ENCODE measurements around the gene CCNY.
"Not testable (repeated sequence)": the region's sequence is repeated elsewhere in the genome, so short reads cannot be mapped to it uniquely, and the experiment has no call there.

CCNY gene

DNA sequence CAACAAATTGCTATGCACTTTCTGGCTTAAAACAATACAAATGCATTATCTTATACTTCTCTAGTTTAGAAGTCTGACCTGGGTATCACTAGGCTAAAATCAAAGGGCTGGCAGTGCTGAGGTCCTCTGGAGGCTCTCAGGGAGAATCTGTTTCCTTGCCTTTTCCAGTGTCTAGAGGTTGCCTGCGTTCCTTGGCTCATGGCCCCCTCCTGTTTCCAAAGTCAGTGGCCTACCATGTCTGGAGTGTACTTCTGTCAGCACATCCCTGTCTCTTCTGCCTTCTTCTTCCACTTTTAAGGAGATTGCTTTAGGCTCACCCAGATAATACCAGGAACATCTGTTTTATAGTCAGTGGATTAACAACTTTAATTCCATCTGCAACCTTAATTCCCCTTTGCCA, 52.4 kb downstream of the CCNY start:
- no peak for DNase-seq

DNA sequence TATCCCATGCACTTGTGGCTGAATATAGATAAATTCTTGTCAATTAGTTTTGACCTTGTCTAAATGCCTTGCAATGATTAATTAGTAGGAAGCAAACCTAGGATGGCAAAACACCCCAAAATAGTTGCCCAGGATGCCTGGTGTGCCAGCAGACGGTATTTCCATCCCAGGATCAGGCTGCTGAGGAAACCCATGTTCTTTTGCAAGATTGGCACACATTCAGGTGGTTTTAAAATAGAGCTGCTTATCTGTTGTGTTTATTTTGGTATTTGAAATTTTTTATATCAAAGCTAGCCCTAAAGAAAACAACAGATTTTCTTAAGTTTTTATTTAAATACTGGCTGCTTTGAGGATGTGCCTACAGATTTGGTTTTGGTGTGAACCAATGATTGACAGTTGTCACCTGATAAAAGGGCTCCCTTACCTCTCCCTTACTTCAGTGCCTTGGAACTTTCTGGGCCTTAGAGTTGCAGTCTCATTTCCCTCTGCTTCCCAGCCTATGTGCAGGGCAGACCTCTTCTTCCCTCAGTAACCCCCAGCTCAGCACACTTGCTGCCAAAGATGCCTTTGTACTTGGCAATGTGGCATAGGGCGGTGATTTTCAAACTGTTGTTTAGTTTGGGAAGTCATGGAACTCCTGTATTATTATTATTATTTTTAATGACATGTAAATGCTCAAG, 54.0 kb downstream of the CCNY start:
- DNase-seq, result no peak

DNA sequence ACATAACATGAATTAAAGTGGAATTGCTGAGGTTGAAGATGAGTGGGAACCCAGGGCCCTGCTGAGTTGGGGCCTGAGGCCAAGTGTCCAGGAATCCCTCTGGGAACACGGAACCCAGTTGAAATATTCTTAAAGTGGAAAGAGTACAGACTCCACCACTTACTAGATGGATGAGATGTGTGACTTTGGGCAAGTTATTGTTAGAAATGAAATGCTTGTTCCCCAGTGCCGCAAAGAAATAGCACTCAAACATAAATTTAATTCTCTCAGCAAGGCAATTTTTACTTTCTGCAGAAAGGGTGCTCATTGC, 54.5 kb downstream of the CCNY start:
- no peak for DNase-seq

GRCh38 chr10:35391153-35391953, 55.0 kb downstream of the CCNY start:
- no peak for DNase-seq

DNA sequence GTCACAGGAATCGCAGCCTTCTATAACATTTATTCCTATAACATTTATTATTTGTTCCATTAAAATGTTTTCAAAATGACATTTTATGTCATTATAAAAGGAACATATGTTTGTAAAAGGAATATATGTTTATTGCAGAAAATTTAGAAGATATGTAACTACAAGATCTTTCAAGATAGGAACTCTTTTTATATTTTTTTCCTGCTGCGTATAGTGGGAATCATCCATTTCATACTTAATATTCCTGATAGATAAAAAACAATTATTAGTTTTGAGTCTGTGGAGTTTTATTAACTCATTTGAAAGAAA, 55.6 kb downstream of the CCNY start:
- no peak for DNase-seq

DNA sequence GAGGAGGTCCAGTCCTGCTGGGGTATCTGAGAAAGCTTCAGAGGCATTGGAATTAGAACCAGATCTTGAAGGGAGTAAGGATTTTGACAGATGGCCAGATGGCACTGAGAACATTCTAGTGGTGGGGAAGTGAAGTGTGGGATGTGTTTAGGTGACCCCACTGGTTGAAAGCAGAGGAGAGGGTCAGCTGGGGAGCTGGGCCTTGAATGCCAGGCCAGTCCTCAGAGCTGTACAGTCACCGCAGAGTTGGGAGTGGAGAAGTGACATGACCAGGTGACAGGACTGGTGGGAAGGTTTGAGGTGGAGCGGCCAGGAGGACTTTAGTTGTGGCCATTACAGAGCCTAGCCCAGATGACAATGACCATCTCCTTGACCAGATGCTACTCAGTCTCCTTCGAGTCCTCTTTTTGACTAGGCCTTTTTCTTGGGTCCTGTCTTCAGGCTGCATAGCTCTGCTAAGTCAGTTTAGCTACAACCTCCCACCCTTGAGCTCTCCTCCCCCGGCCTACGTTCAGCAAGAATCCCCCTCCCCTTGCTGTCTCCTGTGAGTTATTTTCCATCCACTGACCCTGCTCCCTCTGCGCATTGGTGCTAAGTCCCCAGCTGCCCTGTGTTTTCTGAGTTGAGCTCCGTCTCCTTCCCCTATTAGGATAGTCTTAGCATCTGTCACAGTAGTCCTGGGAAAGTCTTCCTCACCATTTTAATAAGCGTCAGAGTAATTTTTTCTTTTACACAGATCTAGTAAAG, 56.3 kb downstream of the CCNY start:
- no peak for DNase-seq

DNA sequence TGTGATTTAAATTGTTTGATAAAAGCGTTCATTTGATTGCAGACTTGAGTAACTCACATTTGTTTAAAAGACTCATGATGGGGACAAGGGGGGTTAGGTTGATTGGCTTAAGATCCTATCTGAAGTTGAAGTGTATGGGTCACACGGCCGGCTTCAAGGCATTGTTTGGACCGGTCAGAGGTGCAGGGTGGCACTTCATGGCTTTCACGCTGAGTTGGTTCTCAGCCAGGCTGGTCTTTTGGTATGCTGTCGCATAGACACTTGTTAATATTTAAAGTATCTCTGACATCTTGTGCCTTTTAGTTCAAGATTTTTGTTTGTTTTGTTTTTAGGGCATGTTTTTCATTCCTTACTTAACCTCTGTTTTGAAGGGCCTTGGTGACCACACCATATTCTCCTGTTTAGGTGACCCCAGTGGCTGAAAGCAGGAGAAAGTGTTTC, 58.1 kb downstream of the CCNY start:
- no peak for DNase-seq

DNA sequence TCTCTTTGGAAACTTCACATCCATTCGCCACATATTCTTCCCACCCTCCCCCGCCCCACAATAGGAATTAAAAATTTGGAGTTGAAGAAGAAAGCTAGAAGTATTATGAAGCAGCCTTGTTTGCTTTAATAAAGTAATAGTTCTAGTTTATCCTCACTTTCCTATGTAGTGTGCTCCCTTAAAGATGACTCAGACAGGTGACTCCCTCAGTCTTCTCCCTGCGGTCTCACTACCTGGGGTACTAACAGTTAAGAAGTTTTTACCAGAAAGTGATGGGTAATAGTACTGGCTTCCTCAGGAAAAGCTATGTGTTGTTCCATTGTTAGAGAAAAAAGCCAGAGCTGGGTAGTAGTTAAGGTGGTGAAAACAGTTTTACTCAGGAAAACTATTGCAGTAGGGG, 58.6 kb downstream of the CCNY start:
- DNase-seq, result no peak

DNA sequence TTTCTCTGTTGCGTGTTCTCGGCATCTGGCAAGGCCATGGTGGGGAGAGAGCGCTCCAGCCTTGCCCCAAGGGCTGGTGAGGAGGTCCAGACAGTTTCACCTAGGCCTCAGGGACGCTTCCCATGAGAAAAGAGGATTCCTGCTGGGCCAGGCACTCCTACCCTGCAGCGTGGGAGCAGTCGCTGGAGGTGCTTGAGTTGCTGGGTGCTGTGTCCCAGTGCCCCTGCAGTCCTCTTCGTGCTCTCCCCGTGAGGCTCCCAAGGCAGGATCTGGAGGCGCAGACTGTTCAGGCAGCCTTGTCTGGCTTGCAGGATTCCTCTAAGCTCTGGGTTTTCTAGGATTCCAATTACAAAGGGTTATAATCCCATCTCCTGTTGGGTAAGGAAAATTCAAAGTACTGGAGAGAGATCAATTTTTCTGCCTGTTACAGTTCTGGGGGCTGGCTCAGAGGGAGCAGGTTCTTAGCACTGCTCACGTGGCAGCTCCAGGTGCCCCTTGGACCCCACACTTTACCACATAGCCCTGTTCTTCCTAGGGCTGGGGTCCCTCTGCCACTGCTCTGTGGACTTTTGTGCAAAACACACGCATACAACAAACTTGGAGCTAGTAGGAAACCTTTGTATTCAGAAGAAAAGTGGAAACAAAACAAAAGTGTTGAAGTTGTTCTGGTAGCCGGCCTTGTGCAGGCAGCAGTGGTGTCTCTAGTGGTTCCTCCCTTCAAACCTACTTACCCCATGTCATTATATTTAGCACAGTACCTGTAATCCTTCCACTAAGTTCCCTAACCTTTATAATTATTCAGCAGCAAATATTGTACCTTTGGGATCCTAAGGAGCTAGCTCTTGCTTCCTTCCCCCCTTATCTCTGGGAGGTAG, 60.5 kb downstream of the CCNY start:
- no peak for DNase-seq

DNA sequence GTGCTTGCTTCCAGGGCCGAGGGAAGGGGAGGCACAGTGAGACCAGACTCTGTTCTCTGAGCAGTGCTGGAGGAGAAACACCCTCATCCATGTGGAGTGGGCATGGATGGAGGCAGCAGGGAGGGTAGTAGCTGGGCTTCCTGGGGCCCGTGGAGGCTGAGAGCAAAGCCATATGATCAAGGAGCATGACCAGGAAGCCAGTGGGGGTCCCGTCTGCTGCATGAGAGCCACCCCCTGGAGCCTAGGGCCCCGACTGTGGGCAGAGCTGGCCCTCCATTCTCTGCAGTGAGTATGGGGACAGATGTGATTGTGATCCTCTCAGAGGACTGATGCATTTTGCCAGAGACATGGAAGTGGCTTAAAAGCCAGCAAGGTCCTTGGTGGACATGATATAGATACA, 61.6 kb downstream of the CCNY start:
- DNase-seq, result no peak

GRCh38 chr10:35398355-35398754, 62.0 kb downstream of the CCNY start:
- no peak for DNase-seq

DNA sequence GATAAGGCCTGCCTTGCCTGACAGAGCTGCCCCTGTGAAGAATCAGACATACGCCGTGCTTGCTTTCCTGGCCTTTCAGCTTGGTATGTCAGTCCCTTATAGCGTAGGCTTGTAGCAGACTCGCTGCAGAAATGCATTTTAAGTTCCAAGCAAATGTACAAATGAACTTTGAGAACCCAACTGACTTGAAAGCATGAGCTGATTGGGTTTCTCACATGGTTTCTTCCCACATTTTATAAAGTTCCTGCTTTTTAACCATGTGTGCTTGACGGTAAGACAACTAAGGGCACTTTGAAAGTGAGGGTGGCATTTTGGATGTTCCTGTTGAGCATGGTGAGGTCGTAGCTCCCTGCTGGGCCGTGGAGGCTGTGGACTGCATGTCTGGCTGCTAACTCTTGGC, 62.6 kb downstream of the CCNY start:
- DNase-seq, result no peak

GRCh38 chr10:35399414-35400009, 63.2 kb downstream of the CCNY start:
- no peak for DNase-seq

- no peak for DNase-seq
Observed at GRCh38 chr10:35400595-35401268, 64.4 kb downstream of the CCNY start.

DNA sequence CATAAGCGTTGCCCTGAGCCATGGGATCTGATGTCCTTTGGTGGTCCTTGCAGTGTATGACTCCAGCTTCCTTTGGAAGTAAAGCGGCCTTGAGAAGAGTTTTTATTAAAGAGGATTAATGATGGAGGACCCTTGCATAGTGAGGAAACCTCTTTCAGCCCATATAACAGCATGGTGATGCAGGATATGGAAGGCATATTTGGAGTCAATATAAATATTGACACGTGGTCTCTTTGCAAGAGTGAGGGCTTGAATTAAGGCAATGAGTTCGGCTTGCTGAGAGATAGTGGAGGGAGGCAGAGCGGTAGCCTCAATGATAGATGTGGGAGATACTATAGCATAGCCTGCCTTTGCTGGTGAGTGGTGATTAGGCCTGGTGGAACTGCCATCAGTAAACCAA, 67.2 kb downstream of the CCNY start:
- DNase-seq, result not testable (repeated sequence)

DNA sequence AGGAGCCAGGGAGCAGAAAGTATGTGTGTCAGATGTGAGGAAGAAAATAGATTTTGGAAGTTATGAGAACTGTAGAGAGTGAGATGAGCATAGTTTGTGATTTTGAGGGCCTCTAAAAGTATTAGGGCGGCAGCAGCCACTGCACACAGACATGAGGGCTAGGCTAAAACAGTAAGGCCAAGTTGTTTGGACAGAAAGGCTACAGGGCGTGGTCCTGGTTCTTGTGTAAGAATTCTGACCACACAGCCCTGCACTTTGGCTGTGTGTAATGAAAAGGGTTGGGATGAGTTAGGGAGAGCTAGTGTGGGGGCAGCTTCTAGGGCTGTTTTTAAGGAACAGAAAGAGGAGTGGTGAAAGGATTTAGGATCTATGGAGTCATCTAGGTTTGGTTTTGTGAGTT, 67.8 kb downstream of the CCNY start:
- not testable (repeated sequence) for DNase-seq

- not testable (repeated sequence) for DNase-seq
Observed at GRCh38 chr10:35406003-35406630, 69.8 kb downstream of the CCNY start.

- not testable (repeated sequence) for DNase-seq
Observed at GRCh38 chr10:35407696-35408095, 71.4 kb downstream of the CCNY start.

- no peak for DNase-seq
Observed at GRCh38 chr10:35409094-35409582, 72.8 kb downstream of the CCNY start.

GRCh38 chr10:35409808-35410207, 73.5 kb downstream of the CCNY start:
- no peak for DNase-seq

GRCh38 chr10:35412003-35412723, 75.9 kb downstream of the CCNY start:
- DNase-seq, result no peak
